CD14-positive monocyte (primary cell): ENCODE data around the gene IPO4. TPM values are rescaled to one million over a fixed set of nuclear protein-coding genes. Genes with fewer than 3 reads are reported as not detected.
A peak's percentile ranks its signal among the peaks of the same experiment; 100 is the strongest.

Experiments
- DNase-seq, 3 donors: peaks; one replicate each; pipeline ENCODE4 v3.0.0-alpha.2; 2011 to 2022
- H2AFZ ChIP-seq: 2 replicates; pipeline ENCODE4 v1.6.0; 2012; ENCODE audit warnings: mild to moderate bottlenecking, low read depth, low read length, inconsistent platforms; ENCODE audit not compliant: insufficient read depth, poor library complexity, severe bottlenecking
- H3K27ac ChIP-seq, 2 donors: 1 replicate in 1 of 2; 2 replicates in 1 of 2; pipeline ENCODE4 v1.5.1; 2012 to 2013; ENCODE audit warnings: low read length in 2 of 2, control low read depth in 1 of 2, inconsistent platforms in 1 of 2, low read depth in 1 of 2, mild to moderate bottlenecking in 1 of 2
- H3K27me3 ChIP-seq, 2 donors: one replicate each; pipeline versions ENCODE4 v1.6.0 to v1.6.1; 2011 to 2013; ENCODE audit warnings: low read length in 2 of 2; ENCODE audit not compliant: control insufficient read depth in 2 of 2, insufficient read depth in 2 of 2
- H3K36me3 ChIP-seq, 2 donors: replicated peaks in 1 of 2; 1 replicate in 1 of 2; 2 replicates in 1 of 2; pipeline versions ENCODE4 v1.5.1 to v1.6.1; 2012 to 2013; ENCODE audit warnings: low read length in 2 of 2, control low read depth in 1 of 2, inconsistent platforms in 1 of 2, mild to moderate bottlenecking in 1 of 2; ENCODE audit not compliant: insufficient read depth in 2 of 2, control insufficient read depth in 1 of 2
- H3K4me1 ChIP-seq, 2 donors: 1 replicate in 1 of 2; 2 replicates in 1 of 2; pipeline versions ENCODE4 v1.5.1 to v1.6.1; 2012 to 2013; ENCODE audit warnings: low read length in 2 of 2, control low read depth in 1 of 2, inconsistent platforms in 1 of 2, mild to moderate bottlenecking in 1 of 2, moderate library complexity in 1 of 2; ENCODE audit not compliant: insufficient read depth in 2 of 2, control insufficient read depth in 1 of 2
- H3K4me2 ChIP-seq: replicated peaks from 2 replicates; pipeline ENCODE3; 2012; ENCODE audit warnings: low read length, moderate library complexity, mild to moderate bottlenecking; ENCODE audit not compliant: poor library complexity, severe bottlenecking; ENCODE audit errors: extremely low read depth
- H3K4me3 ChIP-seq, 3 experiments: fragments of 200-600 bp in 1 of 3; sonication (generic) in 1 of 3; replicated peaks in 1 of 3; 1 replicate in 2 of 3; 2 replicates in 1 of 3; pipeline ENCODE4 v1.5.1; 2011 to 2013; ENCODE audit warnings: low read length in 3 of 3, mild to moderate bottlenecking in 3 of 3, control low read depth in 2 of 3, low read depth in 2 of 3, inconsistent platforms in 1 of 3, moderate library complexity in 1 of 3
- H3K79me2 ChIP-seq: 2 replicates; pipeline ENCODE4 v1.6.0; 2012; ENCODE audit warnings: mild to moderate bottlenecking, control low read depth, inconsistent platforms, low read length, moderate library complexity; ENCODE audit not compliant: insufficient read depth
- H3K9ac ChIP-seq: 2 replicates; pipeline ENCODE4 v1.6.0; 2017; ENCODE audit warnings: low read length, mild to moderate bottlenecking; ENCODE audit not compliant: insufficient read depth, poor library complexity, severe bottlenecking
- H3K9me3 ChIP-seq, 2 donors: replicated peaks in 1 of 2; 1 replicate in 1 of 2; 2 replicates in 1 of 2; pipeline versions ENCODE4 v1.5.1 to v1.6.1; 2012 to 2013; ENCODE audit warnings: low read length in 2 of 2, control low read depth in 1 of 2; ENCODE audit not compliant: control insufficient read depth in 1 of 2, insufficient read depth in 1 of 2
- H4K20me1 ChIP-seq: 2 replicates; pipeline ENCODE4 v1.6.0; 2012; ENCODE audit warnings: mild to moderate bottlenecking, low read length, control low read depth, moderate library complexity; ENCODE audit not compliant: insufficient read depth
- H3K27ac Mint-ChIP-seq, 7 donors: one replicate each; pipeline ENCODE4 v1.8.0; 2020; ENCODE audit warnings: mild to moderate bottlenecking in 7 of 7, mixed read lengths in 7 of 7, moderate library complexity in 6 of 7, inconsistent platforms in 2 of 7
- H3K27me3 Mint-ChIP-seq, 3 donors: one replicate each; pipeline ENCODE4 v1.8.0; 2021 to 2022; ENCODE audit warnings: low read depth in 3 of 3, mild to moderate bottlenecking in 3 of 3, mixed read lengths in 3 of 3, moderate library complexity in 3 of 3, inconsistent platforms in 1 of 3
- H3K36me3 Mint-ChIP-seq, 2 donors: one replicate each; pipeline ENCODE4 v1.8.0; 2020; ENCODE audit warnings: mixed read lengths in 2 of 2, inconsistent platforms in 1 of 2, mild to moderate bottlenecking in 1 of 2
- H3K4me1 Mint-ChIP-seq: one replicate; pipeline ENCODE4 v1.8.0; 2020; ENCODE audit warnings: mild to moderate bottlenecking, mixed read lengths
- H3K4me3 Mint-ChIP-seq, 2 donors: one replicate each; pipeline ENCODE4 v1.8.0; 2020; ENCODE audit warnings: mild to moderate bottlenecking in 2 of 2, mixed read lengths in 2 of 2, moderate library complexity in 1 of 2
- H3K9me3 Mint-ChIP-seq, 7 donors: one replicate each; pipeline ENCODE4 v1.8.0; 2020 to 2022; ENCODE audit warnings: mixed read lengths in 7 of 7, mild to moderate bottlenecking in 6 of 7, moderate library complexity in 6 of 7, inconsistent platforms in 2 of 7
- WGBS: methylation state at CpG from one replicate; pipeline ENCODE4 v1.1.5; 2013; ENCODE audit warnings: missing lambda C conversion rate; ENCODE audit not compliant: insufficient coverage; 5-methylcytosine and 5-hydroxymethylcytosine counted together
- intact Hi-C, 2 donors: fragments of 100-400 bp; cut with micrococcal nuclease; formaldehyde crosslinking; loops; one replicate each; pipeline versions ENCODE4 v1.15.0 to v1.15.1; 2023
- polyA plus RNA-seq, 3 donors: library from polyadenylated mRNA; depleted of rRNA in 1 of 3; unstranded in 2 of 3; stranded (reverse) in 1 of 3; fragments of 300-500 nt in 2 of 3; fragments of >200 nt in 1 of 3; fragmentation: Illumina TruSeq in 2 of 3; gene quantifications; 1 replicate in 2 of 3; 2 replicates in 1 of 3; pipeline ENCODE4 v1.2.3, GENCODE V29; 2012 to 2021
- small RNA-seq: library from RNA; depleted of rRNA; stranded (forward); fragments of <200 nt; gene quantifications from one replicate; pipeline ENCODE3, GENCODE V24; 2012; ENCODE audit warnings: low read depth; ENCODE audit not compliant: insufficient read length
- TF ChIP-seq, protein P1 (sequence below): fragments of 200-600 bp; IDR thresholded peaks from one replicate; pipeline ENCODE4 v1.8.0; 2022; ENCODE audit warnings: antibody characterized with exemption, mild to moderate bottlenecking

IPO4 gene
- polyA plus RNA-seq, 3 donors, result 4.1 to 14.2 (median 4.3) TPM

DNA sequence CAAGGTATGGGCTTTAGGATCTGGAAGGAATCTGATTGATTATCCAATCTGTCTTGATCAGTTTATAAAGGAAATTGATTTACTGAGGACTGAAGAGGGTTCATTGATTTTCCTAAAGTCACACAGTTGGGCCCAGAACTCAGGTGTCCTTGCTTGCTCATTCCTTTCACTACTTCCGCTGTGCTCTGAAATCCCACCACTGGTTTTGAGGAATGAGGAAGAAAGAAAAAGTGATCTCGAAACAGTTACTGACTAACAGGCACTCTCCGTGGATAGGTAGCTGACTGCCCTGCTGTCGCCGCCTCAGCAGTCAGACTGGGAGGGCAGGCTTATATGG lies 58.3 kb downstream of the IPO4 start, which contains the start of gene FITM1:
Gene FITM1, plus strand, starts transcription at position 280 of the 337 bp plus-strand sequence. CDS start 905 bp downstream, outside the sequence.
- TF ChIP-seq, protein P1, sequence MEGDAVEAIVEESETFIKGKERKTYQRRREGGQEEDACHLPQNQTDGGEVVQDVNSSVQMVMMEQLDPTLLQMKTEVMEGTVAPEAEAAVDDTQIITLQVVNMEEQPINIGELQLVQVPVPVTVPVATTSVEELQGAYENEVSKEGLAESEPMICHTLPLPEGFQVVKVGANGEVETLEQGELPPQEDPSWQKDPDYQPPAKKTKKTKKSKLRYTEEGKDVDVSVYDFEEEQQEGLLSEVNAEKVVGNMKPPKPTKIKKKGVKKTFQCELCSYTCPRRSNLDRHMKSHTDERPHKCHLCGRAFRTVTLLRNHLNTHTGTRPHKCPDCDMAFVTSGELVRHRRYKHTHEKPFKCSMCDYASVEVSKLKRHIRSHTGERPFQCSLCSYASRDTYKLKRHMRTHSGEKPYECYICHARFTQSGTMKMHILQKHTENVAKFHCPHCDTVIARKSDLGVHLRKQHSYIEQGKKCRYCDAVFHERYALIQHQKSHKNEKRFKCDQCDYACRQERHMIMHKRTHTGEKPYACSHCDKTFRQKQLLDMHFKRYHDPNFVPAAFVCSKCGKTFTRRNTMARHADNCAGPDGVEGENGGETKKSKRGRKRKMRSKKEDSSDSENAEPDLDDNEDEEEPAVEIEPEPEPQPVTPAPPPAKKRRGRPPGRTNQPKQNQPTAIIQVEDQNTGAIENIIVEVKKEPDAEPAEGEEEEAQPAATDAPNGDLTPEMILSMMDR, result no peak
- Histone ChIP-seq H3K9ac (no peak within 1 kb of the TSS), H3K4me3 (no peak within 1 kb of the TSS), H3K4me2 (no peak within 1 kb of the TSS), H3K27ac (no peak within 1 kb of the TSS), H3K9me3 (no peaks in the 10 kb centered on the region), H3K36me3 (no peaks in the 10 kb centered on the region), H4K20me1 (no peaks in the 10 kb centered on the region), H3K4me1 (peaks cover 7 to 10% of the 10 kb centered on the region in 2 donors), H2AFZ (no peak within 1 kb of the TSS), H3K79me2 (no peaks in the 10 kb centered on the region), H3K27me3 (no peaks in the 10 kb centered on the region)
- peaks cover 11 to 26% of the 10 kb centered on the region in 2 donors for H3K36me3 Mint-ChIP-seq
- H3K9me3 Mint-ChIP-seq, result peaks cover 0 to 1% (median 0%) of the 10 kb centered on the region in 7 donors
- no peaks in the 10 kb centered on the region for H3K27me3 Mint-ChIP-seq
- WGBS, result 75% methylated on average over 4 of the region's 5 CpGs
- peak within 1 kb of the TSS in 4 of 7 donors; percentile 2 to 86 (median 57) for H3K27ac Mint-ChIP-seq
- intact Hi-C loops, result loop anchor here in 1 of 2 donors (10.0 kb wide), 1 partner anchor 104 kb away; the partner anchor contains the start of genes GMPR2 and NEDD8
- H3K4me3 Mint-ChIP-seq, result no peak within 1 kb of the TSS
- peak in 1 of 3 donors; percentile 44 for DNase-seq
- peaks cover 13% of the 10 kb centered on the region for H3K4me1 Mint-ChIP-seq

Small RNA genes within 50 kb of the gene (small RNA-seq; reads per million reads assigned to genes)
- gene AL136295.4, result not detected
- gene CHMP4A, result not detected
- not detected for gene IPO4
- not detected for gene IRF9
- not detected for gene MDP1
- not detected for gene RNA5SP383

Other genes starting within 250 kb of the IPO4 start
- 10 to 100 TPM; 40.4 to 68.1 (median 63.2) TPM for gene DHRS4, start 235.0 kb downstream of the IPO4 start, polyA plus RNA-seq
- gene DHRS4L2, start 199.9 kb downstream of the IPO4 start, polyA plus RNA-seq, result 10 to 100 TPM; 22.1 to 46.6 (median 42.6) TPM
- gene CARMIL3, start 136.8 kb downstream of the IPO4 start, polyA plus RNA-seq, result 1 to 10 TPM in 1 of 3 donors, not detected in 2; 1.0 TPM
- gene CPNE6, start 117.3 kb downstream of the IPO4 start, polyA plus RNA-seq, result not detected
- 10 to 100 TPM; 29.9 to 34.2 (median 31.3) TPM for gene PCK2, start 94.5 kb downstream of the IPO4 start, polyA plus RNA-seq
- gene DCAF11, start 74.0 kb downstream of the IPO4 start, polyA plus RNA-seq, result 10 to 100 TPM; 45.6 to 56.6 (median 48.8) TPM
- gene NRL, start 73.9 kb downstream of the IPO4 start, polyA plus RNA-seq, result 1 to 10 TPM; 1.1 to 1.5 (median 1.3) TPM
- 1 to 10 TPM in 1 of 3 donors, not detected in 2; 2.1 TPM for gene FITM1, start 58.2 kb downstream of the IPO4 start, polyA plus RNA-seq
- 100 to 1,000 TPM; 435 to 759 (median 729) TPM for gene PSME1, start 52.6 kb downstream of the IPO4 start, polyA plus RNA-seq
- 1 to 10 TPM; 6.4 to 9.4 (median 8.5) TPM for gene EMC9, start 47.2 kb downstream of the IPO4 start, polyA plus RNA-seq
- 100 to 1,000 TPM; 237 to 593 (median 579) TPM for gene PSME2, start 42.2 kb downstream of the IPO4 start, polyA plus RNA-seq
- gene RNF31, start 41.3 kb downstream of the IPO4 start, polyA plus RNA-seq, result 10 to 100 TPM; 30.7 to 63.2 (median 36.8) TPM
- 100 to 1,000 TPM in 1 of 3 donors, 10 to 100 TPM in 2; 44.7 to 208 (median 56.0) TPM for gene IRF9, start 27.6 kb downstream of the IPO4 start, polyA plus RNA-seq
- 10 to 100 TPM in 1 of 3 donors, 1 to 10 TPM in 2; 1.4 to 46.4 (median 2.3) TPM for gene REC8, start 16.7 kb downstream of the IPO4 start, polyA plus RNA-seq
- 10 to 100 TPM; 14.6 to 56.0 (median 51.1) TPM for gene TM9SF1, start 6.6 kb upstream of the IPO4 start, polyA plus RNA-seq
- gene TSSK4, start 16.9 kb upstream of the IPO4 start, polyA plus RNA-seq, result under 1 TPM in 2 of 3 donors, not detected in 1; 0.07 to 0.13 TPM
- gene CHMP4A, start 24.7 kb upstream of the IPO4 start, polyA plus RNA-seq, result 100 to 1,000 TPM in 2 of 3 donors, 10 to 100 TPM in 1; 99.0 to 128 (median 102) TPM
- 10 to 100 TPM; 17.5 to 49.6 (median 37.5) TPM for gene MDP1, start 27.2 kb upstream of the IPO4 start, polyA plus RNA-seq
- 100 to 1,000 TPM; 164 to 335 (median 306) TPM for gene NEDD8, start 43.6 kb upstream of the IPO4 start, polyA plus RNA-seq
- 10 to 100 TPM; 84.4 to 84.7 (median 84.5) TPM for gene GMPR2, start 44.1 kb upstream of the IPO4 start, polyA plus RNA-seq
- gene TINF2, start 53.8 kb upstream of the IPO4 start, polyA plus RNA-seq, result 100 to 1,000 TPM in 2 of 3 donors, 10 to 100 TPM in 1; 63.6 to 151 (median 137) TPM
- gene TGM1, start 74.4 kb upstream of the IPO4 start, polyA plus RNA-seq, result 1 to 10 TPM in 1 of 3 donors, not detected in 2; 7.8 TPM
- gene RABGGTA, start 82.8 kb upstream of the IPO4 start, polyA plus RNA-seq, result 100 to 1,000 TPM in 1 of 3 donors, 10 to 100 TPM in 2; 34.5 to 125 (median 35.4) TPM
- gene DHRS1, start 111.0 kb upstream of the IPO4 start, polyA plus RNA-seq, result 10 to 100 TPM; 31.6 to 49.4 (median 48.8) TPM
- 10 to 100 TPM in 1 of 3 donors, 1 to 10 TPM in 2; 1.2 to 16.6 (median 1.3) TPM for gene NOP9, start 111.0 kb upstream of the IPO4 start, polyA plus RNA-seq
- gene CIDEB, start 119.2 kb upstream of the IPO4 start, polyA plus RNA-seq, result 100 to 1,000 TPM in 1 of 3 donors, 10 to 100 TPM in 2; 36.4 to 126 (median 63.8) TPM
- 10 to 100 TPM in 1 of 3 donors, 1 to 10 TPM in 2; 2.7 to 25.1 (median 2.9) TPM for gene LTB4R2, start 121.3 kb upstream of the IPO4 start, polyA plus RNA-seq
- gene LTB4R, start 122.7 kb upstream of the IPO4 start, polyA plus RNA-seq, result 10 to 100 TPM; 51.5 to 98.5 (median 87.3) TPM
- 10 to 100 TPM in 1 of 3 donors, under 1 TPM in 2; 0.69 to 11.9 (median 0.70) TPM for gene ADCY4, start 146.3 kb upstream of the IPO4 start, polyA plus RNA-seq
- 10 to 100 TPM; 11.7 to 69.6 (median 11.8) TPM for gene RIPK3, start 151.2 kb upstream of the IPO4 start, polyA plus RNA-seq
- not detected for gene NFATC4, start 179.4 kb upstream of the IPO4 start, polyA plus RNA-seq
- under 1 TPM; 0.18 to 0.84 (median 0.40) TPM for gene NYNRIN, start 210.2 kb upstream of the IPO4 start, polyA plus RNA-seq
- 1 to 10 TPM in 1 of 3 donors, under 1 TPM in 1, not detected in 1; 0.07 to 1.1 TPM for gene CBLN3, start 240.9 kb upstream of the IPO4 start, polyA plus RNA-seq
- gene KHNYN, start 241.1 kb upstream of the IPO4 start, polyA plus RNA-seq, result 10 to 100 TPM; 12.4 to 39.8 (median 16.0) TPM